Hematopoietic multipotent progenitor cell (in vitro differentiated cells): ENCODE measurements around the gene AFTPH. TPM values are rescaled to one million over a fixed set of nuclear protein-coding genes. Genes with fewer than 3 reads are reported as not detected.
"Not testable (repeated sequence)": the region's sequence is repeated elsewhere in the genome, so short reads cannot be mapped to it uniquely, and the experiment has no call there.

Source experiments
- DNase-seq, 3 donors: peaks; one replicate each; pipeline ENCODE4 v3.0.0-alpha.2; 2011 to 2015; ENCODE audit warnings: low read depth in 2 of 3, low spot score in 2 of 3
- total RNA-seq: library from RNA; depleted of rRNA; stranded (reverse); fragments of >200 nt; gene quantifications from one replicate; pipeline ENCODE4 v1.2.3, GENCODE V29; 2012

The AFTPH gene
- total RNA-seq, 1 donor: 33.1 TPM

DNA sequence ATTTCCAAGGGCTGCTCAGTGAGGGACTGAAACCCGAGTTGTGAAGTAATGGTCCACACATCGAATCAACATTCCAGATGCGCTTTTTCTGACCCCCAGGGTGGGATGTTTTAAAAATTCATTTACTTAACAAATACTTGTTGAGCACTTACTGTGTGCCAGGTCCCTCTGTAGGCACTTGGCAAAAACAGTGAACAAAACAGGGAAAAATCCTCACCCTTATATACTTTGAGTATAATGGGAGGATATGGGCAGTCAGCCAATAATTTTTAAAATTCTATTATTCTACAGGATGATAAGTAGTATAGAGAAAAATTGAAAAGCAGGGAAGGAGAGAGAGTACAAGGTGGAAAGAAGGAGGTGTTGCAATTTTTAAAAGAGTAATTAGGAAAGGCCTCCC is 31.3 kb upstream of the AFTPH start:
- no peak for DNase-seq

DNA sequence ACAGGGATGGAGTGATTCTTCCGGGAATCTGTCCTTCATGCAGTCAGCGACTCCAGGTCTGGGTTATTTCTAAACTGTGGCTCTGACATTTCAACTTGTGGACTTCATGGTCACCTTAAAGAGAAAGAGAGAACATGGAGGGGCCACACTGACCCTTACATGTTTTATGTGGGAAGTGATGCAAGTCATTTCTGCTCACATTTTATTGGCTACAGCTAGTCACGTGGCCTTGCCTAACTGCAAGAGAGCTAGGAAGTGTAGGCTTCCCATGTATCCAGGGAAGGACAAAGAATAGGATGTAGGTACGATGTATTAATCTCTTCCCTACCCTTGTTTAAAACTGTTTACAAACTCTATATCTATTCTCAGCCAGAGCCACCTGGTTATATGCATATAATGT is 30.3 kb upstream of the AFTPH start:
- no peak for DNase-seq

DNA sequence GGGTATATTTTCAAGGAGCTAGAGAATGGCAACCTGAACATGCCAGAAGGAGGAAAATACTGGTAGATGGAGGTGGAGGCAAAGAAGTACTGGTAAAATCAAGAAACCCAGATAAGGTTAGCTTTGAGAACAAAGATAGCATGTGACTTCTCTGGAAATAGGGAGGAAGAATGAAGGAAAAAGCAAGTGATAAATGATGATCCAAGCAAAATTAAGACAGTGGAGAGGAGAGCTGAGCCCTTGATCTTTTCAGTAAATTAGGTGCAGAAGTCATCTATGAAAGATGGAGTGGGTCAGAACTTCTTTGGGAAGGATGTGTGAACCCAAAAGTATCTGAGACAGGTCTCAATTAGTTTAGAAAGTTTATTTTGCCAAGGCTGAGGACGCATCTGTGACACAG is 25.7 kb upstream of the AFTPH start:
- no peak for DNase-seq

DNA sequence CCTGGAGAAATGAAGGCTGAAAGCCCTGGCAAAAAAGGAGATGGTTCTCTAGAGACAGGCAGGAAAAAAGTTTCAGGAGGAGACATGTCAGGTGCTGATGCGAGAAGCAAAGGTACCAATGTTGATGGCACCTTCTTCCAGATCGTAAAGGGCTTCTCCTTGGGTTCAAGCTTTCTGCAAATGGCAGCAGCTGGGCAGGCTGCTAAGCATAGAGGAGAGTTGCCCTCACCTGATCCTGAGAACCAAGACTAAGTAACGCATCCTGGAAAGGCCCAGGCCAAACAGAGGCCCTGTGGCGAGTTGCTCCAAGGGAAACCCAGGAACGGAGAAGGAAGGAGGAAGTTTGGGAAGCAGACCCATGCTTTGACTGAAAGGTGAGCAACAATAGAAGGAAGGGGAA is 23.6 kb upstream of the AFTPH start:
- DNase-seq: no peak

DNA sequence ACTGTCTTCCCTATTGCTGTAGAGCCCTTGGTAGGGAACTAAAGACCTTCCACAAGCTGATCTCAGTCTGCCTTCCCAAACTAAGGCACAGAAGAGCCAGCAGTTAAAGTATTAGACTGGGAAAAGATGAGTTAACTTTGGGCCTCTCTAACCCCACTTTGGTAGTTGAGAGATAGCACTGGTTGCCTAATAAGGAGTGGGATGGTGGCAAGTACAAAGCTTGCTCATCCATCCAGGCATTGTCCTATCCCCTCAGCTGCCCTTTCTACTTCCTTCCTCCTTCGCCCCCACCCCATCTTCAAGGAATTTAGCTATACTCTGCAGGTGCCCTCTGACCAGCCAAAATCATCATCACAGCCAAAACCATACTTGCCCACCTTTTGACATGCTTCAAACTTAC is 22.2 kb upstream of the AFTPH start:
- DNase-seq: no peak

DNA sequence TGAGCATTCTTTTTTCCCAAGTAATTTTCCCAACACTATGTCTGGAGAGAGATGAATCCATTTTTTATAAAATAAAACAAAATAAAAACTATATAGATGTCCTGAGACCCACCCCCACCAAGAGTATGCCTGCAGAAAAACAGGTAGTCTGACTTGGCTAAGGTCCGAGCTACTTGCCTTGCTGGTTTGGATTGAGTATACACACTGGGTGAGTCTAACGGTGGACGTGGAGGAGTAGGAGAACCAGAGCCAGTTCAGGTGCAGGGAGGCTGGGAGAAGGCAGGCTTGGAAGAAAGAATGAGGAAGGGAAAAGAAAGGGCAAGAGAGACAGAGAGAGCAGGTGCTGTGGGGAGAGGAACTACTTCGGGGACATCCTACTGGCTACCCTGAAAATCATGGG is 21.3 kb upstream of the AFTPH start:
- no peak for DNase-seq

DNA sequence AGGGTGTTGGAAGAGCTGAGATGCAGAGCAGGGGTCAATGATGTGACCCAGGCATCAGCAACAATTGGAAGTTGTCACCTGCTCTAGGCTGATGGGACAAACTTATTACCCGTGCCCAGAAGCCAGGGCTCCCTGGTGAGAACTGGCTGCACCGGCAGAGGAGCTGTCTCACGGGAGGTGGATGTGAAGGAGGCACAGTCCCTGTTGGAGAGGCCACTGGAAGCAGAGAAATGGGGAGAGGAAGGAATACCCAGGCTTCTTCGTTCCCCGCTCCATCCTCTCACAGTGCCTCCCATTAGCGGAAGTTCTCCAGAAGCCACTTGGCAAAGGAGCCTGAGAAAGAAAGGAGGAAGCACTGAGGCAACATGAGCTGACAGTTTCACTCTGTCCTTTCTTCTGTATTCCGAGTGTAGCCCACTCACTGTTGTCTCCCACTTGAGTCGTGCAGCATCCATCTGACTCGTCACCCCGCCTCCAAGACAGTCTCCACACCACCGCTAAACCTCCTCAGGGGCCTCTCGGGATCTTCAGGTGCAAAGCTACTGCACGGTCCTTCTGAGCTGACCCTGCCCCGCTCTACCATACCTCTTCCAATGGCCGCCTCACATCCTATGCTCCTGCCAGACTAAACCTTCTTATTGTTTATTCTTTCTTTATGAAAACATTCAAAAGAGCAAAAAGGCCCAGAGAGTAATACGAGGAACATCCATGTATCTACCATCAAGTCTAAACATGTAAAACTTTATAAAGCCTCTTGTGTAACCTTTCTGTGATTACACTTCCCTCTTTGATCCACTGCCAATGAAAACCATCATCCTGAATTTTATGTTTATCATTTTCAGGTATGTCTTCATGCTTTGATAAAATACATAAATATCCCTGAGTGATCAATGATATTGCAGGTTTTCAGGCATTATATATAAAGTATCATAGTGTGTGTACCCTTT is 19.1 kb upstream of the AFTPH start:
- DNase-seq: no peak

DNA sequence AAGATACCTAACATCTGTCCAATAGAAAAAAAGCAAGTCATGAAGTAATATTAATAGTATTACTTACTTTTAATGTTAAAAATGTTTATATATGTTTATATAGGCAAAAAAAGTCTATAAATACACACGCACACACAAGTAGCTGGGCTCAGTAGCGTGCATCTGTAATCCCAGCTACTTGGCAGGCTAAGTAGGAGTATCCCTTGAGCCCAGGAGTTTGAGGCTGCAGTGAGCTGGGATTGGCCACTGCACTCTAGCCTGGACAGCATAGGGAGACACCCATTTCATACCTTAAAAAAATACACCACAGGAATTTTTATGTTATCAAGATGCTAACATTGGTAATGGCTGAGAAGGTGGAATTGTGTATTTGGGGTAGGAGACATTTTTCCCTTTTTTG is 17.4 kb upstream of the AFTPH start:
- no peak for DNase-seq

DNA sequence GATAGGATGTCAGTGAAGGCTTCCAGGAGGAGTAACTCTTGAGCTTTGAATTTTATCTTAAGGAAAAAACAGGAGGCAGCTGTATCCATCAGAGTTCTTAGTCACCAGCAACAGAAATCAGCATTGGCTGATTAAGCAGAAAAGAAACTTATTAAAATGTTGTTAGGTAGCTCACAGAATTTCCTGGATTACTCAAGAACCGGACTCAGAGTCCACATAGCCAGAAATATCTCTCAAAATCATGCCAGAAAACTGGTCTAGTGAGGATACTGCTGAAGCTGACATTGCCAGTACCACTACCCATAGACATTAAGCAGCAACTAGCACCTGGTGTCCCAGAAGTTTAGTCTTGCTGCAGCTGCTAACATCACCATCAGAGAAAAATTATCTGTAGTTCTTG is 10.1 kb upstream of the AFTPH start:
- DNase-seq: no peak

DNA sequence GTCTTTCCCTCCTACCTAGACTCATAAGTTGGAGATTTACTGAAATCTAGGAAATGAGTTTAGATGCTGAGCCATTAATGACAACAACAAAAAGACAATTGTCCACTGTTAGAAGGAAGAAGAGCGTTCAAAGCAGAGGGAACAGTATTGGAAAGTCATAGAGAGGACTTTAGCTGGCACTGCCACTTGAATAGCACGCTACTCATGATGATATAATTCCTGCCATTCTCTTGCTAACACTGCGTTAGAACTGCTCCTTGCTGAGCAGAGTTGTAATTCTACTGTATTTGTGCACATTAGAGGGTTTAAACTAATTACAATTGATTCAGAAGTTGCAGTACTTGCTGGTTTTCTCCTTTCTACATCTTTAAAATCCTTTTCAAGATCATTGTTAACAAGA is 9.0 kb upstream of the AFTPH start:
- DNase-seq: no peak

DNA sequence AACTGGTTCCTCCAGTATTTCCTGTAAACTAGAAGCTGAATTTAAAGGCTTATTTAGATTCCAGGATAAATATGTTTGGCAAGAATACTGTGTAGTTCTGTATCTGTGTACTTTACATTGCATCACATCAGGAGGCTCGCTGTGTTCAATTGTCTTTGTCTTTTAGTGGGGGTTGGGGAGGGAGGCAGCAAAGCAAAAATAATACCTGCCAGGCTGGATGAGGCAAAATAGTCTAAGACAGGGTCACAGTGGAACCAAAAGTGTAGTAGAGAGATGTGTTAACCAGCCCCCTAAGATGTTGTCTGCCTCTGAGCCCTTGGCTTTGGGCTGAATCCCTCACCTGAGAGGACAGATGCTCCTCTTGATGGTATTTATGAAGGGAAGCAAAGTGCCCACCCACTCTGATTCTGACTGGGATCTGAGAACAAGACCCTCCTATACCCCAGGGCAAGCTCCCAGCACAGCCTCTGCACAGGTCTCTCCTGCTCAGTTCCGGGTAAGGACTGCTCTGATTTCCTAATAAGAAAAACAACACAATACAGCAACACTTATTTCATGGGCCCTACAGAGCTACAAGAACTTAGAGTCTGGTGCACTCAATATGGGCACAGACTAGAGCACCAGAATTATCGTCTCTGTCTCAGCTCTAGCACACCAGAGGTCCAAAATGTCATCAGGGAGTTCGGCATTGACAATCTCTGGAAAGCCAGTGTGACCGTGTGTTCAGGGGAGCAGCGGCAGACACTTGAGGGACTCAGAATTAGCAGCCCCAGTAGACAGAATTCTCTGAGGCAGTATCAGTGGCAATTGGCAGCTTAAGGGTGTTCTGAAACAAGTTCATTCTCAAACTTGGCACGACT is 7.2 kb upstream of the AFTPH start:
- DNase-seq: no peak

DNA sequence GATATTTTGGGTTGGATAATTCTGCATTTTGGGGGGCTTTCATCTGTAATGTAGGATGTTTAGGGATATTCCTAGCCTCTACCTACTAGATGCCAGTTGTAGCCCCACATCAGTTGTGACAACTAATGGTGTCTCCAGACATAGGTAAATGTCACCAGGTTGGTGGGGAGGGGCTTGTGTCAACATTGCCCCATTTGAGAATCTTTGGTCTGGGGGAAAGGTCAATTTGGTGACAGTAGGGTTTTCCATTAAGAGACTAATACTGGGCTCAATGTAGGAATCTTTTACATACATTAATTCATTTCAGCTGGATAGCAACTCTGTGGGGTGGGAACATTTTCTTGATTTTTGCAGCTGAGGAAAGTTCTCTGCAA is 6.6 kb upstream of the AFTPH start:
- DNase-seq: no peak

DNA sequence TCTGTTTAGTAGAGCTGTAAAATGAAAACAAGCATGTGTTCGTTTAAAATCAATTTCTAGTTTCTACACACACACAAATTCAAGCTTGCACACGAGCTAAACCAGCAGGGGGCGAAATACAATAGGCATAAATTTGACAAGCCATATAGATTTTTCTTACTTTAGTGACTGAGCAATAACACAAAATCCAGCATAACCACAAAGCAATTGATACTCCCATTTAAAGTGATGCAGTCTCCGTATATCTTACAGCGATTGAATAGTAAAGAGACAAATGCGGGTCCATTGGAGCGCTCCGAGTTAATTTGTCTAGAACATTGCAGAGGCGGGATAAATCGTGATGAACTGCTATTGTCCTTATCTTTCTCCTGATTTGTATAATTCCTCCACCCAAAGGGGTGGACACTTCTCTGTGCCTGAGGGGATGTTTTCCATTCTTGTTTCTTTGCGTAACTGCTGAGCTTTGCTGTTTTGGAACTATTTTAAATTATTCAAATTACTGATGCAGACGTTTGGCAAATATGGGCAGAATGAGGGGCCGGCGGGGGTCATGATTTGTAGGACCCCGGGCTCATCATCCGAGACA is 1.2 kb upstream of the AFTPH start:
- DNase-seq: peak; percentile 57 to 93 (median 81)

DNA sequence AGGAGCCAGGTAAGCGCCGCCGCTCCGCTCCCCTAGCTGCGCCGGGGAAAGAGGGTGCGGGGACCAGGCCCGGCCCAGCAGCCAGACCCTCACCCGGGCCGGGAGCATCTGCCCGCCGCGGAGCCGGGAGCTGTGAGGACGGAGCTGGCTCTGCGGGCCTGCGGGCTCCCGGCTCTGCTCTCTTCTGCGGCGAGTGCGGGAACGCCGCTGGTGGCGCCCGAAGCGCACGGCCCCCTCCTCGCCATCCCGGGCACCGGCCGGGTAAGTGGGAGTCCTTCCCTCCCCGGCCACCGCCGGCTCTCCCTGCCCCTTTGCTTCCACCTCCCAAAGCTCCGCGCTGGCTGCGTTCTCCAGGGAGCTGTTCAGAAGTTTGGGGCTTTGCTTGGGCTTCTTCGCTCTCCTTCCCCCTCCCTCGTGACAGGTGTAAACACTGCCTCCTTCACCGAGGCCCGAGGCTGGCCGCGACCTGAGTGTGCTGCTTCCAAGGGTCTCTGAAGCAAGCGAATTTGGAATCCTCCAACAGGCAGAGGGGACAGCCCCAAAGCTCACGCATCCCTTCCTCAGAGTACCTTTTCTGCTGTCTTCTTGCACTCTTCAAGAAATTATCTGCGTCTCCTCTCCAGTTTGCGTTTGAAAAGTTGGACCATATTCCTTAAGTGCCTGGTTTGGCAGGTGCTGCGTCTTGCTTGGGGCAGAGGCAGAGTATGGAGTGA is 632 bp downstream of the AFTPH start:
- DNase-seq: peak; percentile 4 to 24 (median 22)

DNA sequence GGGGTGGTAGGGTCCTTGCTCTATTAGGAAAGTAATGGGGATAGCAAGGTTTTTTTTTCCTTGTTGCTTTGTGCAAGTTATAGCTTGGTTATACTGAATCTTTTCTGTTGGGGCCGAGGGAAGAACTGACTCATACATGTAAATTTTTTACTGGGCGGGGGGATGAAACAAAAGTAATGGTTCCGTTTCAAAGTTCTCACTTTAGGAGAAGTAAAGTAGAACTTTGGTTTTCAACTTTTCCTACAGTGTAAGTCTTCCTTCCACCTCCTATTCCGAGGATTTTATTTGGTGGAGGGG is 1.1 kb downstream of the AFTPH start:
- DNase-seq: peak in 2 of 3 donors; percentile 71 to 76

DNA sequence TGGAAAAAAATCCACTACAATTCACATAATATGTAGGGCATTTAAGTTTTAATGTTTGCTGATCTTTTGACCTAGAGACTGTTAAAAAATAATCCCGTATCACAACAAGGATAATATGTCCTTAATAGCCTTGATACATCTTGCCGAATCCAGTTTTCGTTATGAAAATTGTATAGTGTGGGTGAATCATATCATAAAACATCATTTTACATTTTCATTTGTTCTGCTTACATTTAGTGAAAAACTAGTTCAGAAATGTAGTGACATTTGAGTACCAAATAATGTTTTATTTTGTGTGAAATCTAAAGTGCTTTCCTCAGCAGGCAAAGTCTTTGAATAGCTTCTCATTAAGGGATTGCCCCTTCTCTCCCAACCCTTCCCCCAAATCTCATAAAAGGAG is 1.9 kb downstream of the AFTPH start:
- DNase-seq: no peak

DNA sequence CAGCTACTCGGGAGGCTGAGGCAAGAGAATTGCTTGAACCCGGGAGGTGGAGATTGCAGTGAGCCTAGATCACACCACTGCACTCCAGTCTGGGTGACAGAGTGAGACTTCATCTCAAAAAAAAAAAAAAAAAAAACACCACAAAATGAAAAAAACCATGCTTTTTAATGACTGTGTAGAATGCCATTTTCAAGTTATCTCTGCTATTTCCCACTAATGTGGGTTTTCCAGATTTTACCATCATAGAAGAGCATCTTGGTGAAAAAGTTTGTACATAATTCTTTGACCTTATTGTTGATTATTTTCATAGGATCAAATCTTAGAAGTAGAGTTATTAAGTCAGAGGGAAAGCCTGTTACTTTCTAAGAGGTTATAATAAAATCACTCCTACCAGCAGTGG is 6.8 kb downstream of the AFTPH start:
- DNase-seq: not testable (repeated sequence)

DNA sequence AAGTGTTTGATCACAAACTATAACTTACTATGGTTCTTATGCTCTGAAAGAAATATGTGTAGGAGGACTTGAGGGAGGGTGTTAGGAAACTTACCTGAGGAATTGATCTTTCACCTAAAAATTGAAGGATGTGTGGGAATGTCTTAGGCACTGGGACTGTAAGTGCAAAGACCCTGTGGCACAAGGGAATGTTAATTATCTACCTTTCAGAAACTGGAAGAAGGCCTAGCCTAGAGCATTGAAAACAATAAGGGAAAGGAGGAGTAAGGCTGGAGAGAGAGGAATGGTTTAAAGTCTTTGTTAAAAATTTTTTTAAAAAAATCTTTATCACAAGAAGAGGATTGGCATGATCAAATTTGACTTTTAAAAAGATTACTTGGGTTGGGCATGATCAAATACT is 7.9 kb downstream of the AFTPH start:
- DNase-seq: no peak

DNA sequence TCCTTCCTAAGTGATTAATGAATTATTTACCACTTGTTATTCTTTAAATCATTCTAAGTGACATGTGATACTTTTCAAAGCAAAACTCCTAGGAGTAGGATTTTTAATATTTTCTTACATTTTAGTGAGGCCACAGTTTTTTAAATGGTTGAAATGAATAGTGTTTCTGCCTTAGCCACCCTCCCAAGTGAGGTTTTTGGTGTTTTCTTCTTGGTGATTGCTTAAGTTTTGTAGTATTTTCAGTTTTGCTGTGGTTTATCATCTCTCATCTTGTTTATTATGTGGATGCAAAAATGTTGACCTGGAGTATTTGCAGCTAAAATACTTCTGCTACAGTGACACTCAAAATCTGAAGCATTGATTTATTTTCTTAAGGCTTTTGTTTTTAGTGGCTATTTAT is 9.8 kb downstream of the AFTPH start:
- no peak for DNase-seq

DNA sequence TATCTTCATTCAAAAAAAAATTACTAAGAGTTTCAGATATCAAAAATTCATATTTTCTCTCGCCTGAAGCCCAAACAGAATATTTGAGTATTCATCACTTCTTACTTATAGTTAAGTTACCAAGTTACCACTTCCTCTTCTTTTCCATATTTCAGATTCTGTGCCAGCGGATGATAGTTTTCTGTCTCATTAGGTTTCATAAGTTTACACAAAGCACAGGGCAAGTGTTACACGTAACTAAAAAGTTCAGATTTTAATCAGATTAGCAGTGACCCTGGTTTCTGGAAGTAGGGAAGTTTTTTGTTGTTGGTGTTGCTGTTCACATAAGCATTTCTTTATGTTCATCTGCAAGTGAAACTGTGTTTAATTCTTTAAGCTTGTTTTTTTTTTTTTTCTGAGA is 10.2 kb downstream of the AFTPH start:
- peak in 2 of 3 donors; percentile 18 to 31 for DNase-seq

DNA sequence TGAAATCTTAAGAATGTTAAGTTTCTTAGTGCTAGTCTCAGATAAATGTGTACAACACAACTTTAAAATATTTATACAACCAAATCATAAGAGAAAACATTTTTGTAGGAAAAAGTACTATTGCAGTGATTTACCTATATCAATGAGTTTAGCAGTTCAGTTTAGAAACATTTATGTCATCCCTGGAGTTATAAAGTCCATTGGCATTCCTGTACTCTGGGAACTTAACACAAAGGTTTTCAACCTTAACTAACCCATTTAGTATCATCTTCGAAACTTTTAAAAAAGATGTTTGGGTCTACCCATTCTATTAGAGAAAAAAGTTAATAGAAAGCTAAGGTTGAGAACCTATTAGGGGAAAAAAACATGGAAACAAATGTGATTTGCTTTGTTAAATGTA is 10.9 kb downstream of the AFTPH start:
- DNase-seq: no peak
